Tibial nerve (tissue), 3 donors: ENCODE measurements around the gene TMEM140.

Experiments
- POLR2A ChIP-seq, 2 donors: fragments of 450-650 bp; IDR thresholded peaks; one replicate each; pipeline ENCODE4 v1.6.1; 2017; ENCODE audit warnings: antibody characterized with exemption in 2 of 2, mild to moderate bottlenecking in 2 of 2, moderate library complexity in 2 of 2
- TF ChIP-seq, protein P1 (sequence below), 5 experiments: fragments of 200-600 bp in 3 of 5; fragments of 450-650 bp in 2 of 5; sonication (generic) in 3 of 5; IDR thresholded peaks; one replicate each; pipeline ENCODE4 v1.5.1; 2016 to 2019; ENCODE audit warnings: antibody characterized with exemption in 5 of 5, mild to moderate bottlenecking in 3 of 5, moderate library complexity in 2 of 5

DNA sequence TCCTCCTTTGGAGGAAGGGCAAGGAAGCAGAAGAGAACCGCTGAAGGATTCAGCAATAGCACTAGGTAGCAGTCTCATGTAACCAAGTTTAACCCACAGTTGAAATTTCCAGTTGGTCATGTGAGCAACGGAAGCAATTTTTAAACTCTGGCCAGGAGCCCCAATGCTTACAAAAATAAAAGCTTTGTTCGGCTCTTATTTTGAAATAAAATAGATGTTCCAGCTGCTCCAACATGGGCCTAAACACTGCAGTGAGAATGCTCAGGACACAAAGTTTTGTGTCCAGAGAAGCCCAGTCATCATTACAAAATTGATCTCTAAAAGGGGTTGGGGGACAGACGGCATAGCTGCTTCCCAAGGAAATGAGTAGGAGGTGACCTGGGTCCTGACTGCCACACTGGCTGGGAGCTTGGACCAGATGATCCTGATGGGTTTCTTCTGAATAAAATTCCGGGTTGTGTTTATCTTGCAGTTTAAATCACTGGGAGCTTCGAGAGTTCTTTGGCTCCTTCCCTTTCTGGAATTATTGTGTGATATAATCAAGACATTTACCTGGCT lies 452 bp upstream of the TMEM140 start:
- TF ChIP-seq, protein P1, sequence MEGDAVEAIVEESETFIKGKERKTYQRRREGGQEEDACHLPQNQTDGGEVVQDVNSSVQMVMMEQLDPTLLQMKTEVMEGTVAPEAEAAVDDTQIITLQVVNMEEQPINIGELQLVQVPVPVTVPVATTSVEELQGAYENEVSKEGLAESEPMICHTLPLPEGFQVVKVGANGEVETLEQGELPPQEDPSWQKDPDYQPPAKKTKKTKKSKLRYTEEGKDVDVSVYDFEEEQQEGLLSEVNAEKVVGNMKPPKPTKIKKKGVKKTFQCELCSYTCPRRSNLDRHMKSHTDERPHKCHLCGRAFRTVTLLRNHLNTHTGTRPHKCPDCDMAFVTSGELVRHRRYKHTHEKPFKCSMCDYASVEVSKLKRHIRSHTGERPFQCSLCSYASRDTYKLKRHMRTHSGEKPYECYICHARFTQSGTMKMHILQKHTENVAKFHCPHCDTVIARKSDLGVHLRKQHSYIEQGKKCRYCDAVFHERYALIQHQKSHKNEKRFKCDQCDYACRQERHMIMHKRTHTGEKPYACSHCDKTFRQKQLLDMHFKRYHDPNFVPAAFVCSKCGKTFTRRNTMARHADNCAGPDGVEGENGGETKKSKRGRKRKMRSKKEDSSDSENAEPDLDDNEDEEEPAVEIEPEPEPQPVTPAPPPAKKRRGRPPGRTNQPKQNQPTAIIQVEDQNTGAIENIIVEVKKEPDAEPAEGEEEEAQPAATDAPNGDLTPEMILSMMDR (IDR thresholded peaks at IDR 0.05) = no peak
- no peak for TF ChIP-seq POLR2A (IDR thresholded peaks at IDR 0.05)
